GM21737 (cell line): Measurements from ENCODE around the gene FIP1L1.

ENCODE experiments used
- ATAC-seq: cut with Tn5 transposase; IDR thresholded peaks from one replicate; pipeline ENCODE4 v1.9.1; 2021; ENCODE audit warnings: mild to moderate bottlenecking, moderate library complexity; ENCODE audit not compliant: unreplicated experiment

FIP1L1 gene

GRCh38 chr4:53499791-53500190 lies 122.3 kb downstream of the FIP1L1 start:
- ATAC-seq = no peak

- ATAC-seq = no peak
These were observed 123.1 kb downstream of the FIP1L1 start for GRCh38 chr4:53500546-53500945.

- no peak for ATAC-seq
These were observed 124.1 kb downstream of the FIP1L1 start for GRCh38 chr4:53501561-53501960.

GRCh38 chr4:53502094-53502493 lies 124.7 kb downstream of the FIP1L1 start:
- ATAC-seq = no peak

DNA sequence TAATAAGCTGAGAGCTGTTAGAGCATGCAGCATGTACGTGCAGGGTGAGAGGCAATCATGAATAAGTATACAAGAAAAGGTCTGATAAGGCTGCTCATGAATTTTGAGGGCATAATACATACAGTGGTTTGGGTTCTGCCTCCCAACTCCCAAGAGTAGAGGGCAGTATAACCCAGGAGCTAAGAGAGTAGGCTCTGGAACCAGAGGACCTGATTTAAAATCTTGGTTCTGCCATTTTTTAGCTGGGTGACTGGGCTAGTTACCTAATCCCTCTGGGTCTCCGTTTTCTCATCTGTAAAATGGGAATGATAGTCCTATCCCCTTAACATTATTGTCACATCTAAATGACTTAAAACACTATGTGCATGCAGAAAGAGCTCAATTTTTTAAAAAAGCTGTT lies 128.5 kb downstream of the FIP1L1 start:
- ATAC-seq = no peak

GRCh38 chr4:53507058-53507457 lies 129.6 kb downstream of the FIP1L1 start:
- no peak for ATAC-seq

- no peak for ATAC-seq
These were observed 130.3 kb downstream of the FIP1L1 start for GRCh38 chr4:53507671-53508286.

- ATAC-seq = no peak
These were observed 131.0 kb downstream of the FIP1L1 start for GRCh38 chr4:53508446-53508845.

DNA sequence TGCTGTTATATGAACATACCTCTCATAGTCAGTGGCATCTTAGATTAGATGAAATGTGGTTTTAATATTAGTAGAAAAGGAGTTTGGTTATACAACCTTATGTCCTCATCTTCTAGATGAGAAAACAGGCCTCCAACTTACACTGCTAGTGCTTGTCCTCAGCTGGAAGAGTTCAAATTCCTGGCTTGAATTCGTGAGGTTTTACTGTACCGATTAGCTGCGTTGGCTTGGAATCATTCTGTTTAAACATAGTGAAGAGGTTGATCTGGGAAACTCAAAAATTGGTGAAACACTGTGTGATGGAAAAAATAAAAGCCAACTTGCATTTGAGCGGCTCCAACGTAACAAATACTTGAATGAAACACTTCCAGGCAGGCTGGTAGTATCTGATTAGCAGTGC lies 132.9 kb downstream of the FIP1L1 start:
- ATAC-seq = no peak
